GM19240 (cell line): ENCODE results near the gene MRPL1.
"Not testable (repeated sequence)": the region's sequence is repeated elsewhere in the genome, so short reads cannot be mapped to it uniquely, and the experiment has no call there.

Experiments used
- DNase-seq: peaks from one replicate; pipeline ENCODE4 v3.0.0; 2011; ENCODE audit warnings: low spot score; ENCODE audit not compliant: insufficient read length

MRPL1 gene

GRCh38 chr4:77849278-77849965, 13.2 kb upstream of the MRPL1 start:
- DNase-seq: no peak

DNA sequence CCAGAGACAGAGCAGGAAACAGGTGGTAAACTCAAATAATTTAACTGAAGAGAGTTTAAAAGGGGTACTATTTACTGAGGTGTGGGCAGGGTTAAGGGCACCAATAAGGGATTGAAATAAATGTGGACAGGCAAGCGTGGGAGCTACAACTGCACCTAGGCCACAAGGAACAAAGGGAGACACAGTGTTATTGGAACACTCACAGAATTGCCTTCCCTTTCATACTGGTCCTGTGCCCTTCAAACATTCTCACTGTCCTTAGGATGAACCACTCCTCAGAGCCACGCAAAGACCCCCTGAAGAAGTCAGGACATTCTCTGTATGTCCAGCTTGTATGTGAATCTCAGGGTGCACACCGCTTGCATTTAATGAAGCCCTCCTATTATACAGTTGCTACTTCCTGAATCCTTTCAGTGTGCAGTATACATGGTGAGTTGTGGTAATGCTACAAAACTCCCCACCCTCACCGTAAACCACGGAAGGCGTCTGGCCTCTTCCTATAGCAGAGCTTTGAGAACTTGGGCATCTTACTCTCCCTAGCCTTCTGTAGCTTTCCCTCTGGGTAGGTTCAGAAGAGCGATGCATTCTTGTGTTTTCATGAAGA, 9.6 kb upstream of the MRPL1 start:
- DNase-seq: no peak

DNA sequence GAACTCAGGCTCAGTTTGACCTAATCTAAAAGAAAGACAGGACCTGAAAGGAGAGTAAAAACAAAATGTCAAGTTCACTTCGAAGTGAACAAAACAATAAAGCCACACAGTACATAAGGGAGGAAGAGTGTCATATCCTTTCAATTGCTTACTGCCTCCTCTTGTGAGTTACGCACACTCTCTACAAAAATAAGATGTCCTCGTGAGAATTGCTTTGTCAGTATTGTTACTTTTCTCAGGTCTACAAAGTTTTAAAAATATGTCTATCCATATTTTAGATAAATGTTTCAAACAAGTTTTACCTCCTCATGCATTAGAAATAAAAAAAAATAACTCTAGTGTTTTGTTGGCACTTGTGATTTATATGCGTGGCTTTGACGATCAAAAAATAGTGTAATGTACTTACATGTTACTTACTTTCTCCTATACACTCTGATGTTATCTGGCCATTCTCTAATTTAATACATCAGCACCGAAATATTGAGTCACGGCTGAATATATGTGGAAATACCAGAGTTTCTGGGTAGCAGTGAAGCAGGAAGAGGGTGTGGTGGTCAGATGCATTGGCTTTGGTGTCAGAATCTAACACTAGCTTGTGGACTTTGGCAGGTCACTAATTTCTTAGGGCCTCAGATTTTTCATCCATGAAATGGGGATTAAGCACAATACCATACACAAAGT, 8.1 kb upstream of the MRPL1 start:
- no peak for DNase-seq

DNA sequence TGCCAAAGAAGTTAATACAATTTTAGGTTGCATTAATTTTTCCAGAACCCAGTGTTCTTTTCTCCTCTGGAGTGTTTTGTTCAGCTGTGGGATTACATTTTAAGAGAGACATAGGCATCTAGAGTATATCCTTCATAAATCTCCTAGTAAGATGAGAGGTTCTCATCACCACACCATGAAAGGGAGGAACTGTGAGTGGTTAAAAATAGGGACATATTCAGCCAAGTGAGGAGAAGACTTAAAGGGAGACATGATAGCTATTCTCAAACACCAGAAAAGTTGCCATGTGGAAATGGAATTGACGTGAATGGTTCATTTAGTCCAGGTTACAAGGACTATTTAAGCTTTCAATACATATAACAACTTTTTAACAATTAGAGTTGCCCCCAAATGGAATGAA, 6.5 kb upstream of the MRPL1 start:
- DNase-seq: no peak

- no peak for DNase-seq
These were observed 3.4 kb upstream of the MRPL1 start for GRCh38 chr4:77859256-77859655.

- no peak for DNase-seq
These were observed 1.1 kb upstream of the MRPL1 start for GRCh38 chr4:77861495-77861894.

GRCh38 chr4:77863341-77863740, 711 bp downstream of the MRPL1 start:
- not testable (repeated sequence) for DNase-seq

- no peak for DNase-seq
These were observed 2.6 kb downstream of the MRPL1 start for GRCh38 chr4:77865259-77865658.

DNA sequence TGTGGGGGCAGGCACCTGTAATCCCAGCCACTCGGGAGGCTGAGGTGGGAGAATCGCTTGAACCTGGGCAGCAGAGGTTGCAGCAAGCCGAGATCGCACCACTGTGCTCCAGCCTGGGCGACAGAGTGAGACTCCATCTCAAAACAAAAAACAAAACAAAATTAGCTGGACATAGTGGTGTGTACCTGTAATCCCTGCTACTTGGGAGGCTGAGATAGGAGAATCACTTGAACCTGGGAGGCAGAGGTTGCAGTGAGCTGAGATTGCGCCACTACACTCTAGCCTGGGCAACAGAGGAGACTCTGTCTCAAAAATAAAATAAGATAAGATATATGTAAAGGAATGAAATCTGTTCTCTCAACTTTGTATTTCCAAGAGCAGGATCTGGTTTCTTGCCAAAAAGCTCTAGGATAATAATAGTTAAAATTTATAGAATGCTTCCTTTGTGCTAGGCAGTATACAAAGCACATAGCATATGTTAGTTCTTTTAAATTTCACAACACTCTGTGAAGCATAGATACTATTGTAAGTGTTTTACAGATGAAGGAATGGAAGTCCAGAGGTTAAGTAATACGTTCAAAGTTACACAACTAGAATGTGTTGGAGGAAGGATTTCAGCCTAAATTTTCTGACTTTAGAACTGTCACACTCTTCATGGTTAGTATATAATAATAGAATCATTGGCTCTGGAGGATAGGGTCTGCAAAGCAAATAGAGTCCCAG, 10.3 kb downstream of the MRPL1 start:
- no peak for DNase-seq

DNA sequence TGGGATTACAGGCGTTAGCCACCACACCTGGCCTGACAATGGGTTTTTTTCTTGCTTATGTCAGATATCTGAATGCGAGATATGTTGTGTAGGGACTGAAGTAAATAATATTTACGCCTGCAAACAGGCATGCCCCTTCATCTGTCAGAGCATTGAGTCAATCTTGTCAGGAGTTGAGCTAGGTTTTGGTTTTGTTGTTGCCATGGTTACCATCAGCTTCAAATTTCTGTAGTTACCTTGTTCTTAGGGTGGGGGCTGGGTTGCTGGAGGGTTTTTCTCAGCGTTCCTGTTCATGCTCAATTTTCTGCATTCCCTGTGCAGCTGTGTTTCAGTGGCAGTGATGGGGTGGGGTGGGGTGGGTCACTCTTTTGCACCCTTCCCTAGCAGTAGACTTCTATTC, 14.5 kb downstream of the MRPL1 start:
- no peak for DNase-seq

DNA sequence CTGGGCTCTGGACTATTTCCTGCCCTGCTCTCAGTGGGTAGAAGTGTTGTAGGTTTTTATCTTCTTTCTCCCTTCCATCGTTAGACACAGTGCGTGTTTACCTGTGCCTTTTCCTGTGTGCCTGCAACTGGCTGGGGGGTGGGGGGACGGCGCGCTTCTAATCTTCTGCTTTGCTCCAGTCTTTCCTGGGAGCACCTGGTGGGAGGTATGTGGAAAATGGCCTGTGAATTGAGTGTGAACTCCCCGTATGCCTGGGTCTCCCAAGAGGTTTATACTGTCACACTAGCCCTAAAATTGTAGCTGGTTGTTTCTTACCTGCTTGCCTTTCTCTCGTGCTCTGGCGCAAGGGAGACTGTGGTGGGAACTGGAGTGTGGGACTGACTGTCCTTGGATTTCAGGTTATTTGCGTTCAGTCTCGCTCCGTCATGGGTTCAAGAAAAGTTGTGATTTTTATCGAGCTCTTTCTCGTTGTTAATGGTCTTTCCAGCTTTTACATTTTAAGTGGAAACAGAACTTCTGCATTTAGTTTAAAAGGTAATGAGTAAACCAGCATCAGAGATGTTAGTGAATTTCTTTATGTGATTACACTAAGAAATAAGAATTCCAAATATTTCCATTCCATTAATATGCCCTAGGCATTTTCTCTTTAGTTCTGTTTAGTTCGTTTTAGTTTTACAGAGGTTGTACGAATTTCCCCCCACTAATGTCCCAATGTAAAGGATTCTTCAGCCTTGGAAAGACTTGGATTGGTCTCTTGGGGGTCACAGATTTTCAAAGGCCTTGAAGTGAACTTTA, 15.3 kb downstream of the MRPL1 start:
- no peak for DNase-seq

DNA sequence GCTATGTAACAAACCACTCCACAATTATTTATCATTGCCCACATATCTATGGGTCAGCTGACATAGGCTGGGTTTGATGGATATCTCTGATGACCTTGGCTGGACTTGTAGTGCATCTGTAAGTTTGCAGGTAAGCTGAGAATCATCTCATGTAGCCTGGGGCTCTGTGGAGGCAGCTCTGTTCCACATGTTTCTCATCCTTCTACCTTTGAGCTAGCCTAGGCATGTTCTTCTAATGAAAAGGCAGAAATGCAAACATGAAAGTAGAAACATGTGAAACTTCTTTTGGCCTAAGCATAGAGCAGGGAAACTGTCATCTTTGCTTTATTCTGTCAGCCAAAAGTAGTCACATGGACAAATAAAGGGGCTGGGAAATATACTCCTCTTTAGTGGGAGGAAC, 18.2 kb downstream of the MRPL1 start:
- DNase-seq: no peak

- no peak for DNase-seq
These were observed 19.0 kb downstream of the MRPL1 start for GRCh38 chr4:77881460-77882295.

DNA sequence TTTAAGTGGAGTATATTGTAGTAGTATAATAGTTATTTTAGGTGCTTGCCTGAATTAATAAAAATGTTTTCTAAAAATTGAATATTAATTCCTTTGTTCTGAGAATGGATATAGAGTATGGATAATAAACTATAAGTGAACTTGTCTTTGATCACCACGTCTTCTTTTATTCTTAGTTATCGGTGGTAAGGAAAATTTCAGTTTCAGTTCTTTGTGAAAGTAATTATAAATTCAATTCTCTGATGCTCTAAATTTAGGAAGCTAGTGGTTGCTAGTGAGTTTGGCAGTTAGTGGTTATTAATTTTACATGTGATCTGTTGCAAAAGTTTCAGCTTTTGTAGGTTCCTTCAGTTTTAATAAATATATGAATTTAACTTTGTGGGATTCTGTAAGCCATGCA, 30.8 kb downstream of the MRPL1 start:
- DNase-seq: no peak

DNA sequence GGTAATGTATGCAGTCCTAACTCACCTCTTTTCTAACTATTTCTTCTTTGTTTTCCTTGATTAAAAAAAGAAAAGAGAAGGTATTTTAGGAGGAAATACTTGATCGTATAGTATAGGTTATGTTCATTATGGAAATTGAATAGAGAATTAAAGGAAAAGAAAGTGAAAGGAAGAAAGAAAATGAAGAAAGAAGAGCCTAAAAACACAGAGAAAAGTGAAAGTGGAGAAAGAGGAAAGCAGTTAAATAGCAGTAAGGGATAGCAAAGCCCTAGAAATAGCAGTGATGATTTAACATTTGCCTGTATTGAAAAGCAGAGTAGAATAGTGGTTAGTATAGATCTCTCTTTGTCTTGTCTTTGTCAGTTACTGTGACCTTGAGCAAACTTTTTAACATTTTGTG, 37.0 kb downstream of the MRPL1 start:
- DNase-seq: no peak

DNA sequence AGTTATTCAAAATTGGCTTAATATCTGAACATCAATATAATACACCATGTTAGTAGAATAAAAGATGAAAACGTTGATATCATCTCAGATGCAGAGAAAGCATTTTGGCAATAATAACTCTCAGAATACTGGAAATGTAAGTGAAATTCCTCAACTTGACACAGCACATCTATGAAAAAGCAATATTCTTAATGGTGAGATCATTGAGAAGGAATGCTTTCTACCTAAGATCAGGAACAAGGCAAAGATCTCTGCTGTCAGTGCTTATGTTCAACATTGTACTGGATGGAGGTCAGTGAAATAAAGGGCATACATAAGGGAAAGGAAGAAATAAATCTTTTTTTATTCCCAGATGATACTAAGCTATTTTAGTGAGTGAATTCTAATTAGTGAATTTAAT, 40.6 kb downstream of the MRPL1 start:
- no peak for DNase-seq

DNA sequence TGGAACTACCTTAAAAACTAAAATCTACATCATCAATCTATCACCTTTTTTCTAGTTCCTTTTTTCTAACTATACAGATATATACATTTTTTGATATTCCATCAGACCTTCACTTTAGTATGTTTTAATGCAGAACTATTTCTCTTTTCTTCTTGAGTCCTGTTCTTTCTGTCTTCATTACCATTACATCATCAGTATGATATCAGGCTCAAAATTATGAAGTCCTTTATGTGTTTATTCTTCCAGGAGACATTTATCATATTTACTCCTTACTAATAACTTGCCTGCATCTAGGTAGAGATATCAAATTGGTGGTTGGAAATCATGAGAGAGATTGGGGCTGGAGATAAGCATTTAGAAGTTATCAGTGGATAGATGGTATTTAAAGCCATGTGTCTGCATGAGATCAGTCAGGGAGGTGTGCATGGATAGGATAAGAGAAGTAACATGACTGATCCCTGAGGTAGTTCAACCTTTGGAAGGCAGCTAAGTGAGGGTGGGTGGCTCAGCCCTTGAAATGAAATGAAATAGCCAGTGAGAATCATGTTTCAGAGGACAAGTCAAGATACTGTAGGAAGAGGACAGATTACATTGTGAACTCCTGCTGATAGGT, 43.1 kb downstream of the MRPL1 start:
- no peak for DNase-seq

- no peak for DNase-seq
These were observed 48.0 kb downstream of the MRPL1 start for GRCh38 chr4:77910676-77911075.

DNA sequence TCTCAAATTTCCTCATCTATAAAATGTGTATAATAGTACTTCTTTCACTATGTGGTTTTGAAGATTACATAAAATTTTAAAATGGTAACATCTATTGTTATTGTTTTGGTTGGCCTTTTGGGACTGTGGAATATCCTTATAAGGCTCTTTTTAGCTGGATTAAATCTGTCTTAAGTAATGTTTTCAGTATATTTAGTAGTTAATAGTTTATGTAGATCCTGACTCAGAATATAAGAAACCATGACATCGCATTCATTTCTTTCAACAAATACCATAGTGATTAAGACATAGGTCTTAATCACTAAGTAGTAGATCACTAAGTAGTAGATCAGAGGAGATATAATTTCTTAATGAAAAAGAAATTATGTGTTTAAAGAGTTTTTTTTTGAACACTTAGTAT, 48.5 kb downstream of the MRPL1 start:
- no peak for DNase-seq

- no peak for DNase-seq
These were observed 49.3 kb downstream of the MRPL1 start for GRCh38 chr4:77911842-77912450.
